Hepatocyte (in vitro differentiated cells): Measurements from ENCODE around the gene C4orf17.

Source experiments
- EZH2phosphoT487 ChIP-seq: fragments of 200-600 bp; sonication (generic); IDR thresholded peaks from one replicate; pipeline ENCODE4 v1.6.1; 2018; ENCODE audit warnings: antibody characterized with exemption, mild to moderate bottlenecking, low read depth, moderate library complexity; ENCODE audit not compliant: unreplicated experiment, severe bottlenecking
- TF ChIP-seq, protein P1 (sequence below): fragments of 200-600 bp; sonication (generic); IDR thresholded peaks from 2 replicates; pipeline ENCODE4 v1.5.1; 2016; ENCODE audit warnings: antibody characterized with exemption, mild to moderate bottlenecking; ENCODE audit not compliant: poor library complexity

DNA sequence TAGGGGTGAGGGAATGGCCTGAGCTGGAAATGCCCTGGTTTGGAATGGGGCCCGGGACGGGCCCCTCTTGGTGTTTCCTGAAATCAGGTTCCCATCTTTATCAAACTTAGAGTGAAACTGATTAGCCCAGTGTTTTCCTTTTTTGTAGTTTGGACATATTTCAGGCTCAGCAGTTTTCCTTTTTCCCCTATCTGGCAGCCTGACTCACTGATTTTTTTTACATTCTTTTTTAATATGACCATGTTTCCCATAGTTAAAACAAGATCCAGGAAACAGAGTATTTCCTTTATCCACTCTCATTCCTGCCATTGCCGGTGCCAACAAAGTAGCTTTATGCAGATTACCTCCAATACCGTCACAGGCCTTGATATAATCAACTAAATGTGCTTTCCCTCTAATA lies 20.5 kb upstream of the C4orf17 start:
- TF ChIP-seq, protein P1, sequence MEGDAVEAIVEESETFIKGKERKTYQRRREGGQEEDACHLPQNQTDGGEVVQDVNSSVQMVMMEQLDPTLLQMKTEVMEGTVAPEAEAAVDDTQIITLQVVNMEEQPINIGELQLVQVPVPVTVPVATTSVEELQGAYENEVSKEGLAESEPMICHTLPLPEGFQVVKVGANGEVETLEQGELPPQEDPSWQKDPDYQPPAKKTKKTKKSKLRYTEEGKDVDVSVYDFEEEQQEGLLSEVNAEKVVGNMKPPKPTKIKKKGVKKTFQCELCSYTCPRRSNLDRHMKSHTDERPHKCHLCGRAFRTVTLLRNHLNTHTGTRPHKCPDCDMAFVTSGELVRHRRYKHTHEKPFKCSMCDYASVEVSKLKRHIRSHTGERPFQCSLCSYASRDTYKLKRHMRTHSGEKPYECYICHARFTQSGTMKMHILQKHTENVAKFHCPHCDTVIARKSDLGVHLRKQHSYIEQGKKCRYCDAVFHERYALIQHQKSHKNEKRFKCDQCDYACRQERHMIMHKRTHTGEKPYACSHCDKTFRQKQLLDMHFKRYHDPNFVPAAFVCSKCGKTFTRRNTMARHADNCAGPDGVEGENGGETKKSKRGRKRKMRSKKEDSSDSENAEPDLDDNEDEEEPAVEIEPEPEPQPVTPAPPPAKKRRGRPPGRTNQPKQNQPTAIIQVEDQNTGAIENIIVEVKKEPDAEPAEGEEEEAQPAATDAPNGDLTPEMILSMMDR: no peak
- no peak for TF ChIP-seq EZH2phosphoT487
